ENCODE measurements around the gene GALNT6. TPM values are rescaled to one million over a fixed set of nuclear protein-coding genes. Genes with fewer than 3 reads are reported as not detected.
A peak's percentile ranks its signal among the peaks of the same experiment; 100 is the strongest.

Gene GALNT6
- total and polyA plus RNA-seq, 9 of the 15 experiments (the other 6 are each of a cell fraction or from before 2014, with no cell fraction given): 1.5 to 8.6 (median 5.1) TPM

GRCh38 chr12:51341251-51342007 lies 49.8 kb downstream of the GALNT6 start (continued):
- TF ChIP-seq BCLAF1 (IDR thresholded peaks at IDR 0.05; ENCODE audit: borderline replicate concordance in 1 of 2, control insufficient read depth in 1 of 2, low read depth in 2 of 2, low read length in 1 of 2): no peak
- TF ChIP-seq DLX4 (CRISPR knock-in tag; IDR thresholded peaks at IDR 0.05): no peak
- no peak for TF ChIP-seq ZNF232 (CRISPR knock-in tag; IDR thresholded peaks at IDR 0.05)
- 0 out of 4 replicates have a peak, but pooled peaks of 1 of the 2 experiments have one; percentile 39 for TF ChIP-seq TBL1XR1 (IDR thresholded peaks at IDR 0.05; ENCODE audit: low read length in 2 of 2)
- no peak for TF ChIP-seq ZNF512 (tag; IDR thresholded peaks at IDR 0.05)
- TF ChIP-seq E2F3 (CRISPR knock-in tag; IDR thresholded peaks at IDR 0.05): no peak
- TF ChIP-seq ZNF561 (CRISPR knock-in tag; conservative IDR thresholded peaks at IDR 0.05): no peak
- TF ChIP-seq ZNF518B (CRISPR knock-in tag; IDR thresholded peaks at IDR 0.05): no peak
- 0 out of 2 replicates have a peak, but pooled peaks have one; percentile 18 for TF ChIP-seq THRB (CRISPR knock-in tag; conservative IDR thresholded peaks at IDR 0.05)
- no peak for TF ChIP-seq MAFG (tag; conservative IDR thresholded peaks at IDR 0.05)
- TF ChIP-seq BHLHE40 (IDR thresholded peaks at IDR 0.05; ENCODE audit: low read length): peak; percentile 11; the same call in 1 of the 2 replicates
- TF ChIP-seq ATF1 (CRISPR knock-in tag; IDR thresholded peaks at IDR 0.05): no peak
- peak; percentile 54 for TF ChIP-seq ATF1 (tag; IDR thresholded peaks at IDR 0.05)
- no peak for TF ChIP-seq HES1 (IDR thresholded peaks at IDR 0.05; ENCODE audit: low read depth)
